Common myeloid progenitor, CD34-positive (primary cell): ENCODE measurements around the gene BEGAIN.

Experiments used
- CTCF ChIA-PET: fragments of 350-600 bp; sonication (Branson Sonifier 250); formaldehyde crosslinking; loops from one replicate; lab custom pipeline; 2021; ENCODE audit warnings: antibody characterized with exemption; lab: Charles Lee
- POLR2A ChIA-PET: fragments of 350-600 bp; sonication (Branson Sonifier 250); formaldehyde crosslinking; loops from one replicate; lab custom pipeline; 2021; ENCODE audit warnings: antibody characterized with exemption; lab: Charles Lee
- DNase-seq, 3 donors: peaks; one replicate each; pipeline versions ENCODE4 v3.0.0 to v3.0.0-alpha.2; 2013
- H3K27ac ChIP-seq, 2 experiments: 1 replicate in 1 of 2; 2 replicates in 1 of 2; pipeline ENCODE4 v1.7.0; 2013; ENCODE audit warnings: inconsistent platforms in 2 of 2, low read length in 2 of 2, mild to moderate bottlenecking in 2 of 2, low read depth in 1 of 2, moderate library complexity in 1 of 2; ENCODE audit not compliant: severe bottlenecking in 2 of 2, insufficient read depth in 1 of 2, poor library complexity in 1 of 2
- H3K27me3 ChIP-seq, 5 experiments: replicated peaks in 2 of 5; 1 replicate in 3 of 5; 2 replicates in 2 of 5; pipeline versions ENCODE4 v1.6.1 to v1.7.0; 2013; ENCODE audit warnings: low read length in 4 of 5, mild to moderate bottlenecking in 2 of 5, moderate library complexity in 2 of 5, inconsistent platforms in 1 of 5; ENCODE audit not compliant: insufficient read depth in 5 of 5, control insufficient read depth in 4 of 5
- H3K36me3 ChIP-seq, 4 experiments: 1 replicate in 2 of 4; 2 replicates in 2 of 4; pipeline versions ENCODE4 v1.6.1 to v1.7.0; 2013; ENCODE audit warnings: low read length in 3 of 4, control low read depth in 1 of 4, mild to moderate bottlenecking in 1 of 4; ENCODE audit not compliant: control insufficient read depth in 4 of 4, insufficient read depth in 4 of 4
- H3K4me1 ChIP-seq, 4 experiments: 1 replicate in 3 of 4; 2 replicates in 1 of 4; pipeline versions ENCODE4 v1.6.1 to v1.7.1; 2013; ENCODE audit warnings: low read length in 3 of 4, mild to moderate bottlenecking in 3 of 4, control low read depth in 1 of 4, inconsistent platforms in 1 of 4, moderate library complexity in 1 of 4; ENCODE audit not compliant: control insufficient read depth in 4 of 4, insufficient read depth in 4 of 4; ENCODE audit errors: control extremely low read depth in 1 of 4
- H3K4me3 ChIP-seq, 7 experiments: 1 replicate in 4 of 7; 2 replicates in 3 of 7; pipeline versions ENCODE4 v1.5.1 to v1.7.0; 2013; ENCODE audit warnings: mild to moderate bottlenecking in 7 of 7, low read length in 6 of 7, moderate library complexity in 6 of 7, inconsistent platforms in 2 of 7, low read depth in 2 of 7, control low read depth in 1 of 7; ENCODE audit not compliant: insufficient read depth in 4 of 7, control insufficient read depth in 1 of 7; ENCODE audit errors: extremely low read depth in 1 of 7
- H3K9me3 ChIP-seq, 5 experiments: 1 replicate in 4 of 5; 2 replicates in 1 of 5; pipeline versions ENCODE4 v1.6.1 to v1.7.1; 2013; ENCODE audit warnings: low read length in 4 of 5, mild to moderate bottlenecking in 2 of 5, inconsistent platforms in 1 of 5, low read depth in 1 of 5, moderate library complexity in 1 of 5; ENCODE audit not compliant: control insufficient read depth in 4 of 5, insufficient read depth in 2 of 5; ENCODE audit errors: control extremely low read depth in 1 of 5
- WGBS: methylation state at CpG from one replicate; pipeline ENCODE4 v1.1.5; 2013; ENCODE audit not compliant: insufficient coverage; 5-methylcytosine and 5-hydroxymethylcytosine counted together

Gene BEGAIN

DNA sequence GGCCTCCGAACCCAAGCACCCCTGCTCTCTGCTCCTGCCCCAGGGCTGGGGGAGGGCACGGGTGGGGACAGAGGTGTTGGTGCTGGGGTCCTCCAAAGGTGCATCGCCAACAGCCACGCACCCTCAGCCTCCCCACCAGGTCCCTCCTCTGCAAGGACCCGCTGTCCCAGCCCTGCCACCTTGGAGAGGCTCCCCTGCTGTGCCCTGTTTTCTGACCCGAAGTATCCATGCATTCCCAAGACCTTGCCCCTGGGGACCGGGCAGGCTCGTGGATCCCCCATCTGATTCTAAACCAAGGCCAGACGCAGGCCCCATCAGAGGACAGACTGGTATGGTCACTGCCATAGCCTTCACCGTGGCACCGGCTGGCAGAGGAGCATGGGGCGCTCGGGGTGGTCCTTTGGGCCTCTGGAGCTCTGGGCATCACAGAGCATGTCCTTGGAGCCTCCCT, 22.7 kb upstream of the BEGAIN start:
- Histone ChIP-seq H3K9me3 (no peaks in the 10 kb centered on the region), H3K27me3 (no peaks in the 10 kb centered on the region), H3K4me3 (no peak overlapping the region), H3K4me1 (no peaks in the 10 kb centered on the region), H3K27ac (no peak overlapping the region), H3K36me3 (no peaks in the 10 kb centered on the region)
- WGBS = 92% methylated on average over 10 of the region's 13 CpGs
- POLR2A ChIA-PET = no interaction called here
- CTCF ChIA-PET = no interaction called here
- DNase-seq = no peak

DNA sequence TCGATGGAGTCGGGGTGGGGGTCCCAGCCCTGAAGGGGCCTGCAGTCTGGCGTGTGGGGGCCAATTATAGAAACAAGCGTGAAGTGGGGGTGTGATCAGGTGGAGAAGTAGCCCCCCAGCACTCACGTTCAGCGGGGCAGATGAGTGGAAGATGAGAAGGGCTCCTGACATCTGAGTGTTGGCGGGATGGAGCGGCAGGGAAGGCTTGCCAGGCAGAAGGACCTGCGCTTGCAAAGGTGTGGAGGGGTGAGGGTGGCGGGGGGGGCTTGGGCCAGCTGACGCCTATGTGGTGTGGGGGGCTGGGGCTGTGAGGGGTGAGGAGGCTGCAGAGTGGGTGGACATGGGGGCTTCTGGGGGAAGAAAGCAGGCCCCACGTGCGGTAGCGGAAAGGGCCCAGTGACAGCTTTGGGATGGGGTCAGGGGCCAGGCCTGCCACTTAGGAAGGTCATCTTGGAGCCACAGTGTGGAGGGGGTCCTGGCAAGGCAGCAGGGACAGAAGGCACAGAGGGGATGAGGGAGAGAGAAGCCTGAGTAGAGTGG, 22.2 kb upstream of the BEGAIN start:
- no peak for DNase-seq
- no peaks in the 10 kb centered on the region for H3K9me3 ChIP-seq
- 100% methylated on average over 5 of the region's 14 CpGs for WGBS
- H3K4me3 ChIP-seq = no peak overlapping the region
- H3K27ac ChIP-seq = no peak overlapping the region
- ChIA-PET POLR2A (no interaction called here), CTCF (interaction anchor here (0.6 kb wide), 1 partner anchor 45 kb away, joined by 3 read pairs; no protein-coding TSS in a partner anchor)
- no peaks in the 10 kb centered on the region for H3K36me3 ChIP-seq
- no peaks in the 10 kb centered on the region for H3K4me1 ChIP-seq
- H3K27me3 ChIP-seq = no peaks in the 10 kb centered on the region

DNA sequence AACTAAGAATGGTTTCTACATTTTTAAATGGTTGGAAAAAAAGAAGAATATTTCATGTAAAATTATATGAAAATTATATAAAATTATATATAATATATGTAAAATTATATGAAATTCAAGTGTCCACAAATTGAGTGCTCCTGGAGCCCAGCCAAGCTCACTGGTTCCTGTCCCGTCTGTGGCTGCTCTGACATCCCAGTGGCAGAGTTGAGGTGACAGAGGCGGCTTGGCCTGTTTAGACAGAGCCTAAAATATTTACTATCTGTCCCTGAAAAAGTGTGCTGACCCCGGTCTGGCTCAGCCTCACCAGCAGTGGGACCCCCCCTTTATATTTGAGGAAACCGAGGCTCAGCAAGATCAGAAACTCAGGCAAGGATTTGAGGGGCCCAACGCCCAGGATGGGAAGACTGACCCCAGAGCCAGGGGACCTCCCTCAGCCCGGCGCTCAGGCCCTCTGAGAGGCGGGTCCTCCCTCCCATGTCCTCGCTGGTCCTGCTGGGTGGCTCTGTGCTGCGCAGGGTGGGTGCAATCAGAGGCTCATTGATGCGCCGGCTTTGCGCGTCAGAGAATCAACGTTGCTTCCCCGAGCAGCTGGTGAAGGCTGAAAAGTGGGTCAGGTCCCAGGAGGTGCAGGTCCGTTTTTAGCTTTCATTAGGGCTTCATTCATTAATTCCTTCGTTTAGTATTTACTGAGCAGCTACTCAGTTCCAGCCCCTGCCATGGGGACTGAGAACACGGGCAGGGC, 21.5 kb upstream of the BEGAIN start:
- Histone ChIP-seq H3K27ac (no peak overlapping the region), H3K4me1 (peaks cover 0 to 3% (median under 1%) of the 10 kb centered on the region in 4 experiments), H3K4me3 (no peak overlapping the region), H3K27me3 (no peaks in the 10 kb centered on the region), H3K9me3 (no peaks in the 10 kb centered on the region), H3K36me3 (no peaks in the 10 kb centered on the region)
- 93% methylated on average over 19 of the region's 19 CpGs for WGBS
- no peak for DNase-seq
- CTCF ChIA-PET = interaction anchor here (0.6 kb wide), 1 partner anchor 45 kb away, joined by 3 read pairs; no protein-coding TSS in a partner anchor
- POLR2A ChIA-PET = no interaction called here

DNA sequence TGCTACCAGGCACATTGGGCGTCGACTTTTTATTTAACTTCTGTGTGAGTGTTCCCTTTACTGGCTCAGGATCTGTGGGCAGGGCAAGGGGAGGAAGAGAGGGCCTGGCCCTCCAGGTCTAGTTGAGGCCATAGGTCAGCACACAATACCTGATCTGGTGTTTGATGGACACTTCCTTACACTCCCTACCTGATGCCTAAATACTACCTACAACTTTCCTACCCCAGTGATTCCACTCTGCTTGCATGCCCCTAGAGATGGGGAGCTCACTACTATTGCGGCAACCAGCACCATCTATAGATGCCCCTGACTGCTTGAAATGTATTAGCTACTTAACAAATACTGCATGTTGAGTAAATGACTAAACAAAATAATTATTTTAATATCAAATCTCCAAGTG, 20.8 kb upstream of the BEGAIN start:
- Histone ChIP-seq H3K27ac (no peak overlapping the region), H3K4me3 (no peak overlapping the region), H3K36me3 (no peaks in the 10 kb centered on the region), H3K9me3 (peaks cover 0 to 3% (median 0%) of the 10 kb centered on the region in 5 experiments), H3K27me3 (no peaks in the 10 kb centered on the region), H3K4me1 (peaks cover 0 to 10% (median 4%) of the 10 kb centered on the region in 4 experiments)
- no peak for DNase-seq
- CTCF ChIA-PET = no interaction called here
- POLR2A ChIA-PET = no interaction called here
- 93% methylated on average over 2 of the region's 3 CpGs for WGBS

DNA sequence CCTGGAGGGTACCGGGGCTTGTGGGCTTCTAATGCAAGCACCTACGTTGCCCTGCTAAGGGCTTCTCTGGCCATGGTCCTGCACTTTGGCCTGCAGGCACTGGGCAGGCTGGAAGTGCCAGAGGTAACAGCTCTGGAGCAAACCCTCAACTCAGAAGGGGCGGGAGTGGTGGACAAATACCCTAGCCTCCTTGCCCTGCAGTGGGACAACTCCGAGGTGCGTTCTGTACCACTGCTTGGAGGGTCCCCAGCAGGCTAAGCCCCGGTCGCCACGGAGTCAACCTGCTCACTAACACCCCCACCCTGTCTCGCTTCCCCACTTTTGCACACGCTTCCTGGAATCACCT, 20.4 kb upstream of the BEGAIN start:
- Histone ChIP-seq H3K9me3 (peaks cover 0 to 3% (median 0%) of the 10 kb centered on the region in 5 experiments), H3K4me1 (peaks cover 0 to 12% (median 6%) of the 10 kb centered on the region in 4 experiments), H3K27me3 (no peaks in the 10 kb centered on the region), H3K27ac (no peak overlapping the region), H3K36me3 (no peaks in the 10 kb centered on the region), H3K4me3 (no peak overlapping the region)
- 96% methylated on average over 7 of the region's 10 CpGs for WGBS
- no peak for DNase-seq
- ChIA-PET CTCF (interaction anchor here (0.7 to 2.0 kb wide), 2 partner anchors 9 to 31 kb away, joined by 3 to 4 read pairs; no protein-coding TSS in a partner anchor), POLR2A (interaction anchor here (1.1 kb wide), 1 partner anchor 20 kb away, joined by 5 read pairs; no protein-coding TSS in a partner anchor)

DNA sequence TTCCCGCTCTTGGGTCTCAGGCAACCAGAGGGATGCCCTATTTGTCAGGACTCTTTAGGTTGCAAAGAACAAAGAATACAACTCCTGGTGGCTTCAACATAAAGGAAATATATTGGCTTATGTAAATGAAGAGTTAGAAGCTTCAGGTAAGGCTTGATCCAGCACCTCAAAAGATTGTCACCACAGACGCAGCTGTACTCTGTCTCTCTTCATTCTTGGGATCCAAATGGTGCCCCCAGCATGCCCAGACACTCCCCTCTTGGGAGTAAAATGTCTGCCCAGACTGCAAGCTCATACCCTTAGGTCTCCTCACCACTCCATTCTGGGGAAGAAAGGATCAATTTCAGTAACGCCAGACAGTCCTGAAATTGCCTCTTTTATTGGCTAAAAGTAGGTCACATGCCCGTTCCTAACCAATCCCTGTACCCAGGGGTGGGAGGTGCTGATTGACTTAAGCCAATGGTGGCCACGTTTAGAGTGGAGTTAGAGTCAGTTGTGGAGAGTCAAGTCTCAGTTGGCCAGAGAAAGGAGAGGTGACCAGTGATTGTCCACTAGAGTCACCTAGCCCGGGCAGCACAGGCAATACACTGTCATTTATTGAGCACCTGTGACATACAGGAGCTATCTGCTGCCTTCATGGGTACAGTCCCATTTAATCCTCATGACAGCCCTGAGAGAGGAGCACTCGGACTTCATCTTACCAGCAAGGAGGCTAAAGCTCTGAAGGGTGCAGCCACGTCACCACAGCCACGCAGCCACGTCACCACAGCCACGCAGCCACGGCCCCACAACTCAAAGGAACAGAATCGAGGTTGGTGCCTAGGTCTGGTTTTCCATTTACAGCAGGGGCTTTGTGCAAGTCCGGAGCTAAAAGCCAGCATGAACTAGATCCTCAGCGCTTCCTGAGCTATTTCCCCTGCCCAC, 19.7 kb upstream of the BEGAIN start:
- H3K4me1 ChIP-seq = peaks cover 0 to 12% (median 6%) of the 10 kb centered on the region in 4 experiments
- H3K36me3 ChIP-seq = no peaks in the 10 kb centered on the region
- 97% methylated on average over 14 of the region's 15 CpGs for WGBS
- no peaks in the 10 kb centered on the region for H3K27me3 ChIP-seq
- DNase-seq = no peak
- peaks cover 0 to 6% (median 0%) of the 10 kb centered on the region in 5 experiments for H3K9me3 ChIP-seq
- H3K27ac ChIP-seq = no peak overlapping the region
- ChIA-PET POLR2A (interaction anchor here (1.1 kb wide), 1 partner anchor 20 kb away, joined by 5 read pairs; no protein-coding TSS in a partner anchor), CTCF (interaction anchor here (0.7 to 2.0 kb wide), 2 partner anchors 10 to 30 kb away, joined by 3 to 4 read pairs; no protein-coding TSS in a partner anchor)
- no peak overlapping the region for H3K4me3 ChIP-seq
